Right ventricle myocardium inferior (tissue), 1 donor: ENCODE data around the gene C1QB. TPM values are rescaled to one million over a fixed set of nuclear protein-coding genes. Genes with fewer than 3 reads are reported as not detected.

Experiments
- ATAC-seq: fragments of 200-7000 bp; cut with Tn5 transposase; one replicate; pipeline ENCODE4 v1.9.1; 2020; ENCODE audit warnings: mild to moderate bottlenecking, moderate library complexity
- DNase-seq: peaks from one replicate; pipeline ENCODE4 v3.0.0; 2021; ENCODE audit errors: missing footprints
- intact Hi-C: fragments of 100-400 bp; cut with DNase I; formaldehyde crosslinking; loops from one replicate; pipeline ENCODE4 v1.11.0; 2022
- microRNA-seq: library from miRNA; unstranded; fragments of <30 nt; microRNA quantifications from one replicate; pipeline ENCODE4 v1.2.0, GENCODE V29; 2020
- total RNA-seq: library from RNA; stranded (reverse); fragmentation: NEBNext Ultra II Directional; extraction: Animal tissue kit (Norgen Biotek cat#: 25700); gene quantifications from one replicate; pipeline ENCODE4 v1.2.1, GENCODE V29; 2021
- donor health status: DM: no; HTN: yes; CAD: no; lungs with severe emphysema.

The C1QB gene
- total RNA-seq, 1 donor from 2014 or later, result 165 TPM

DNA sequence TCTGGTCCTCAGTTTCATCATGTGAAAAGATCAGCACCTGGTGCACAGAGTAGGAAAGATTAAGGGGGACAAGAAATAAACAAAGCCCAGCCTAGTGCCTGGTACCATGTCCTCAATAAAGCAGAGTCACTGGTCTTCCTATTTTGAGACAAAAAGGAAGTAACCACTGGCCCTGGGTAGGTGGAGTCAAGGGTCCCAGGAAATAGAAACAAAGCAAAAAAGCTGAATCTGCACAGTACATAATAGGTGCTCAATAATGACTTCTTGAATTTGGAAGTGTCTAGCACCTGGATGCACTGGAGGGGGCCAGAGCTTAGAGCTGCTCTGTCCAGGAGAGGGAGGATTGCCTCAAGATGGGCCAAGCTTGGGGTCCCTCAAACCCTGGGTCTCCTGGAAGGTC is 55.7 kb downstream of the C1QB start:
- DNase-seq, result no peak
- no peak for ATAC-seq
- intact Hi-C loops, result loop anchor here (10.0 kb wide), 1 partner anchor 106 kb away; no protein-coding TSS in a partner anchor

DNA sequence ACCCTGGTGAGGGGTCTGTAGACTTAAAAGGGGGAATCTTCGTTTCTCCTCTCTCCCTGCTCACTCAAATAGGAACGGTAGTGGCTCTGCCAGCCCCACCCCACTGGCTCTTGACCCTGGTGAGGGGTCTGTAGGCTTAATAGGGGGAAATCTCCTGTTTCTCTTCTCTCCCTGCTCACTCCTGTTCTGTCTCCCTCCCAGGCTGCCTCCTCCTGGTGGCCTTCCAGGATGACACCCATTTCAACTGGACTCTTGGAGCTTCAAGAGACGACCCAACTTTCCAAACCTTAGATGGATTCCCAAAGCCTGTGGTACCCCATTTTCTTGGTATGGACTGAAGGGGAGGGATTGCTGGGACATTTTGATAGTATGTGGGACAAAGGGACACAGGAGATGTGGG is 56.2 kb downstream of the C1QB start:
- no peak for DNase-seq
- intact Hi-C loops, result loop anchor here (10.0 kb wide), 1 partner anchor 106 kb away; no protein-coding TSS in a partner anchor
- ATAC-seq, result no peak

DNA sequence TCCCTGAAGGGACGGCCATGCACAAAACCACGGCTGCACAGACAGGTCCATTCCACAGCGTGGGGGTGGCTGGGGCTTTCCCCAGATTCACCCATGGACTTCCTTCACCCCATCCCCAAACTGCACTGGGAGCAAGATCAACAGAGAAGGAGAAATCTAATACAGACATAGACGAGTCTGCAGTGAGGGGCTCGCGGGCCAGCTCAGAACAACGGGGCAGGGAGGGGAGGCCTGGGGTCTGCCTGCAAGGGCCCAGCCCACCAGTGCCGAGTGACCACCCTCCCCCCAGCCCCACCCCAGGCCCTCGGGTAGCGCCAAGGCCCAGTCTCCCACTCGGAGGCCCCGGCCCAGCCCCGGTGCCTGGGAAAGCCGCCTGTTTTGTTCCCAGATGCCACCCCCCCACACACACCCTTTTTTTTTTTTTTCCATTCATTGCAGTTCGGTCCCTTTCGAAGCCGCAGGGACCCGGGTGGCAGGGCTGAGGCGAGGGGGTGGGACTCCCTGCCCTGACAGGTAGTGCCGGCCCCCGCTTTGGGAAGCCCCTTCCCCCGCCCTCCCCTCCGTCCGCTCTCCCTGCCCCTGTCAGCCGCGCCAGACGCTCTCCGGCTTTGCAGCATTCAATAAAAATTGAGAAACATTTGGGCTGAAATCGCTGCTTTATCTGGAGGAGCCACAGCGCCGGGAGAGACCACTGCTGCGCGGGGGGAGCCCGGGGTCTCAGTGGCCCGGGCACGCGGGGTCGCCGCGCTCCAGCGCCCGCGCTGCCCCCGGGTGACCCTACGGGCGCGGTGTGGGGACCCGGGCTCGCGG is 57.1 kb downstream of the C1QB start:
- intact Hi-C loops, result loop anchor here (10.0 kb wide), 1 partner anchor 105 kb away; no protein-coding TSS in a partner anchor

DNA sequence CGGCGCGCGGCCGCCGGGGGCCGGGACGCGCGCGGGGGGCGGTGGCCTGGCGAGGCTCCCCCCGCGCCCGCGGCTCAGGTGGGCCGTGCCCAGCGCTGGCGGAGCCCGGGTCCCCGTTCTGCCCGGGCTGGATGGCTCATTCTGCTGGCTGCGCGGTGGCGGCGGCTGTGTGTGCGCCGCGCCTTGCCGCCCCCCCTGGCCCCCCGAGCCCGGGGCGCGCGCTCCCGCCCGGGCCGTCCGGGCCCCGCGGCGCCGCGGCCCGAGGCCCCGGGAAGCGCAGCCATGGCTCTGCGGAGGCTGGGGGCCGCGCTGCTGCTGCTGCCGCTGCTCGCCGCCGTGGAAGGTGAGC is 57.6 kb downstream of the C1QB start, which contains the start of gene EPHB2:
Gene EPHB2, plus strand, starts transcription at position 139 of the 349 bp plus-strand sequence. Its CDS starts 144 bp downstream, at position 283.
- DNase-seq (no peak), ATAC-seq (peak; percentile 60)
- intact Hi-C loops, result no loop called here

More for the DNA sequence above, 57.1 kb downstream of the C1QB start:
- DNase-seq (peak; percentile 83), ATAC-seq (peak; percentile 49)

DNA sequence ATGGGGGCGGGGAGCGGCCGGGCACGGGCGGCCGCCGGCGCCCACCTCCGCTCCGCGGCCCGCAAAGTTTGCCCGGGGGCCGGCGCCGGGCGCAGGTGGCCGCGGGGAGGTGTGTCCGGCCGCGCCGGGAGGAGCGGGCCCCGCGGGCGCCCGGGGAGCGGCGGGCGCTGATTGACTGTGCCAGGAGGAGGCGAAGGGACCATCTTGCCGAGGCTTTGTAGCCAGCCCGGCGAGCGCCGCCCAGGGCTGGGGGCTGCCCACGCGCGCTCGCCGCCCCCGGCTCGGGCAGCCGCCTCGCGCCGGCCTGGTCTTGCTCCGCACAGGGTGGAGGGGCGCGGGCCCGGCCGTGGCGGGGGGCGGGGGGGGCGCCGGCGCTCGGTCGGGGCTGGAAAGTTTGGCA is 58.0 kb downstream of the C1QB start:
- intact Hi-C loops, result no loop called here
- no peak for ATAC-seq

More for the DNA sequence above, 58.0 kb downstream of the C1QB start:
- no peak for DNase-seq

Small RNAs within 50 kb of the gene (microRNA-seq; reads per million reads assigned to microRNA genes)
- gene MIR6127, result not detected

Other genes starting within 250 kb of the C1QB start
- 17.9 TPM for gene ZBTB40, start 201.4 kb upstream of the C1QB start, total RNA-seq
- not detected for gene EPHA8, start 89.7 kb upstream of the C1QB start, total RNA-seq
- gene C1QA, start 16.6 kb upstream of the C1QB start, total RNA-seq, result 124 TPM
- gene C1QC, start 9.6 kb upstream of the C1QB start, total RNA-seq, result 140 TPM
- 3.5 TPM for gene EPHB2, start 57.6 kb downstream of the C1QB start, total RNA-seq